Midbrain (tissue), 1 donor: ENCODE results near the gene CP.
"Not testable (repeated sequence)": the region's sequence is repeated elsewhere in the genome, so short reads cannot be mapped to it uniquely, and the experiment has no call there.

Experiments
- DNase-seq: peaks from one replicate; lab custom pipeline; 2025; lab: John Stamatoyannopoulos, UW

CP gene

DNA sequence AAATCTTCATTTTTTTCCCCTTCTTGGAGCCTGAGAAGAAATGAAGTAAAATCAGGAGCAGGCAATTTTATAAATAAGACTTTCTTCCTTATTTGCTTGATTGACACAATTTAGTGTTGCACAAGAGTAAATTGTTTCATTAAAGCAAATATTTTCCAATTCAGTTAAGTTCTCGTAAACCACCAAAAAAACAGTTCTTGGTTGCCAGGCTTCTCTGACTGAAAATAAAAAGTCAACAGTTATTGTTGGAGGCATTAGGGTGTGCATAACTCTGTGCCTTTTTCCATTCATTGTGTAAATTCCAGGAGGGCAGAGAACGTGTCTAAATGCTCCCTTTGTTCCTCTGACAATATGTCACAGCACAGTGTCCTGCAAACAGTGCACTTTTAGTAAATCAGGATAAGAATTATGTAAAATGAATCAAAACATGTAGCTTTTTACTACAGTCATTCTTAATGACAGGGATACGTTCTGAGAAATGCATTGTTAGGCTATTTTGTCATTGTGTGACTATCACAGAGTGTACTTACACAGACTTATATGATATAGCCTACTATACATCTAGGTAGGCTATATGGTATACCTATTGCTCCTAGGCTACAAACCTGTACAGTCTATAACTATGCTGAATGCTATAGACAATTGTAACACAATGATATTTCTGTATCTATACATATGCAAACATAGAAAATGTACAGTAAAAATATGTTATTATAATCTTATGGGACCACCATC lies at the start of gene CP:
Gene CP (minus strand): TSS at position 47 of the 735 bp plus-strand sequence. CDS start 37 bp downstream, at position 10.
- no peak for DNase-seq

GRCh38 chr3:149270180-149270579 lies 48.6 kb upstream of the CP start:
- no peak for DNase-seq

DNA sequence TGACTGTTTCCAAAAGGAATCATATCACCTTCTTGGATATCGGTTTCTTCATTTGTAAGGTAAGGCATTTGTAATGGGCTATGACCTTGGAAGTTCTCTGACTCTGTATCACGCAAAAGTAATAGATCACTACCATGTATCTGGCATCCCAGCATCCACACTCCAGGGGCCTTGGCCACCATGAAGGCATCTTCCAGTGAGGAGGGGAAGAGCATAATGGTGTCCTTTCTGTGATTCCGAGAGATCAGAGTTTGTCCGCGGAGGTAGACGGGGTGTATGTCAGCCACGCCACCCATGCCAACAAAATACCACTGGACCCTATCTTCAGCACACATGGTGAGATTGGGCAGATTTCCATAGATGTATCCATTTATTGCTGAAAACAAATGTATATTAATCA lies 48.1 kb upstream of the CP start:
- DNase-seq: no peak

DNA sequence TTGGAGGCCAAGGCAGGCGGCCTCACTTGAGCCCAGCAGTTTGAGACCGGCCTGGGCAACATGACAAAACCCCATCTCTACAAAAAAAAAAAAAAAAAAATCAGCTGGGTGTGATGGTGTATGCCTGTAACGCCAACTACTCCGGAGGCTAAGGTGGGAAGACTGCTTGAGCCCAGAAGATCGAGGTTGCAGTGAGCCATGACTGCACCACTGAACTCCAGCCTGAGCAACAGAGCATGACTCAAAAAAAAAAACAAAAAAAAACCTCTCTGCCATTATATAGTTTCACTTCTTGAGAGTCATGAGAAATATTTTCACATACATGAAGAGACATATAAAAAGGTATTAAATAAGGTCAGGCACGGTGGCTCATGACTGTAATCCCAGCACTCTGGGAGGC lies 45.9 kb upstream of the CP start:
- no peak for DNase-seq

DNA sequence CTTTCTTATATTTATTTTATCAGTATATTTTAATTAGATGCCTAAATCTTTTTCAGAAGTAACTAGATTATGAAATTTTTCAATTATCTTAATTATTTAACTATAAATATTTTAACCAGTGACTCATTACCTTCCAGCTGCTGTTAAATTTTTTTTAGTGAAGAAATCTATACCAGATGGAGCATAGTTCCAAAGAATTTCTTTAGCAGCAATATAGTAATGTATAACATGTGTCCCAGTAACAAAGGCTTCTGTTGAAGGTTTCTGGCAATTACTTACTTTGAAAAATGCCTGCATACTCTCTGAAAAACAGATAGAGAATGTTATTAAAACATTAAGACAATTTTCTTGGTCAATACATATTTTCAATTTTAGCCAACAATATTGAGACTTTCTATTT lies 45.1 kb upstream of the CP start:
- DNase-seq: no peak

- DNase-seq: no peak
These were observed 42.2 kb upstream of the CP start for GRCh38 chr3:149263856-149264255.

DNA sequence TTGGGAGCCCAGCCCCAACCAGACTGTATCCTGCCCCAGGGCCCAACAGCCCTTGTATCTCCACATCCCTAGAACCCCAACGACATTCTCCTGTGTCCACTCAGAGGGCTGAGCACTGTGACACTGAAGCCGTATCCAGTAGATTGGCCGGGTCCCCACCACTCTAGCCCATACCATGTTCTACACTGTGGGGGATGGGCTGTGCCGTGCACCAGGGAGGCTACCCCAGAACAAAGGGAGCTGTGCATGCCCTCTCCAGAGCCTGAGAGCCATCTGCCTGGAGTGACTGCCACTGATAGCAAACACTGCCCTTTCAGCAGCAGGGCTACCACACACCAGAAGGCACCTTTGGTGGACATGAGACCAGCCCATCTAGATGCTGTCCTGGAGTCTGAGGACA lies 37.1 kb upstream of the CP start:
- no peak for DNase-seq

GRCh38 chr3:149258298-149258697 lies 36.7 kb upstream of the CP start:
- DNase-seq: no peak

- no peak for DNase-seq
These were observed 30.6 kb upstream of the CP start for GRCh38 chr3:149252272-149252671.

DNA sequence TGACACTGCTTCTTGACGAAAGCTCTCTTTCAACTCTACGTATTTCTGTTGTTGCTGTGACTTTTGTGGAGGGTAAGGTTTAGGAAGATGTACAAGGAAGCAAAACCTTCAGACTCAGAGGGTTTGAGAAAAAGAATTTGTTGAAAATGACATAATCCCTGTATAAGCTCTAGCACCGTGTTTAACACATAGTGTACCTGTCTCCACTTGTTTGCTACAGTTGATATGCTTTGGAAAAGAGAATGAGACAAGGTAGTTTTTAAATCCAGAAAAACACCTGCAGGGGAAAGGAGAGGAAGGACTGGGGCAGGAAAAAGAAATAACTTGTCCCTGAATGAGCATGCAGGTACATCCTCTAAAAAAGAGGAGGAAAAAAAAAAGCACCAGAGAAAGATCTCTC lies 29.6 kb upstream of the CP start:
- DNase-seq: no peak

- no peak for DNase-seq
These were observed 26.5 kb upstream of the CP start for GRCh38 chr3:149247929-149248691.

- no peak for DNase-seq
These were observed 25.5 kb upstream of the CP start for GRCh38 chr3:149247008-149247710.

- DNase-seq: peak; percentile 28
These were observed 24.3 kb upstream of the CP start for GRCh38 chr3:149245738-149246451.

DNA sequence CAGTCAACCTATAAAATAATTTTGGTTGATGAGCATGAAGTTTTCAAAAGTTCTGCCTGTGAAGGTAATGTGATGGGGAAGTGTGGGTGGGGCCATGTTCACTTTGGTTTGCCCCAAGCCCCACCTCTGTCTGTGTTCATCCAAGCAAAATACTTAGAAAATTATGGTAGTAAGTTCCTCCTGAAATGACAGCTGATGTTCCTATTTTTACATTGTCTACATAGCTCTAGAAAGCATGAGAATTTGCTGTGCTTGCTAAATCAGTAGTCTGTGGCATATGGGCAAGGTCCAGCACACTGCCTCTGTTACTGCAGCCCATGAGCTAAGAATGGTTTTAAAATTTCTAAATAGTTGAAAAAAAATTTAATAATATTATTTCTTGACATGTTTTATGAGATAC lies 21.9 kb upstream of the CP start:
- no peak for DNase-seq

DNA sequence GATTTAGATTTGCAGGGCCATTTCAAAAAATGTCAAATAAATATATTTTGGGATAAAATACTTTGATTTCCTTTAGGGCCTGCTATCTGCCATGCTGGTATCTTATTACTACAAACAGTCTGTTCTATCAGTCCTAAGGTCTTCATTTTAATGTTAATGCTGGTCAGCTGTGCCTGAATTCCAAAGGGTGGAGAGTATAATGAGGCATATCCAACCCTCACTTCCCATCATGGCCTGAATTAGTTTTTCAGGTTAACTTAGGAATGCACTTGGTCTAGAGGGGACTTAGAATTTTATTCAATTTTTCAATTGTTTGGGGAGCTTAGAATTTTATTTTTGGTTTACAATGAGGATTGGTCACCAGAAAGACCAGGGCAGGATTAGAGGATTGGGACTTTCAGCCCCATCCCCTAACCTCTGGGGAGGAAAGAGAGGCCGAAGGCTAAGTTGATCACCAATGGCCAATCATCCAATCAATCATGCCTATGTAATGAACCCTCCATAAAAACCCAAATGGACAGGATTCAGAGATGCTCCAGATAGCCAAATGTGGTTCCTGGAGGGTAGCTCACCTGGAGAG lies 17.8 kb upstream of the CP start:
- DNase-seq: no peak

DNA sequence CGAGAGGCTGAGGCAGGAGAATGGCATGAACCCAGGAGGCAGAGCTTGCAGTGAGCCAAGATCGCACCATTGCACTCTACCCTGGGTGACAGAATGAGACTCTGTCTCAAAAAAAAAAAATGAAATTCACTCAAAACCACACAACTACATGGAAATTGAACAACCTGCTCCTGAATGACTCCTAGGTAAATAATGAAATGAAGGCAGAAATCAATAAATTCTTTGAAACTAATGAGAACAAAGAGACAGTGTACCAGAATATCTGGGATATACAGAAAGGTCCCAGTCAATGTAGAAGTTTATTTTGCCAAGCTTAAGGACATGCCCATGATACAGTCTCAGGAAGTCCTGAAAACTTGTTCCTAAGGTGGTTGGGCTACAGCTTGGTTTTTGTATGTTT lies 16.6 kb upstream of the CP start:
- not testable (repeated sequence) for DNase-seq

DNA sequence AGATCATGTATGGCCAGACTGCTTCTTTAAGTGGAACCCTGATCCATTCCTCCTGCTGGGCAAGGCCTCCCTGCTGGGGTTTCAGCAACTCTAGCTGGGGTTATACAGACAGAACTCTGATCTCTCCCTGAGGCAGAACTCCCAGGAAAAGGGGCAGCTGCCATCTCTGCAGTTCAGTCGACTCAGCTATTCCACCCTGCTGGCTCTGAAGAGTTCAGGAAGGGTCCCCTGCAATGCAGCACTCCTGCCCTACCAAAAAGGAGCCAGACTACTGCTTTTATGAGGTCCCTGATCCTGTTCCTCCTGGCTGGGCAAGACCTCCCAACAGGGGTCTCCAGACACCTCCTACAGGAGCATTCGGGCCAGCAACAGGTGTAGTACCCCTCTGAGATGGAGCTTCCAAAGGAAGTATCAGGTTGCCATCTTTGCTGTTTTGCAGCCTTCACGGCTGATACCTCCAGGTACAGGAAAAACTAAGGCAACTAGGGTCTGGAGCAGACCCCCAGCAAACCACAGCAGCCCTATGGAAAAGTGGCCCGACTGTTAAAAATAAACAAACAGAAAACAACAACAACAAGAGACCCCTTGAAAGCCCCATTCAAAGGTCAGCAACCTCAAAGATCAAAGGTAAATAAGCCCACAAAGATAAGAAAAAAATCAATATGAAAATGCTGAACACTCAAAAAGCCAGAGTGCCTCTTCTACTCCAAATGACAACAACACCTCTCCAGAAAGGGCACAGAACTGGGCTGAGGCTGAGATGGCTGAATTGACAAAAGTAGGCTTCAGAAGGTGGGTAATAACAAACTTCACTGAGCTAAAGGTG lies 14.2 kb upstream of the CP start:
- no peak for DNase-seq

DNA sequence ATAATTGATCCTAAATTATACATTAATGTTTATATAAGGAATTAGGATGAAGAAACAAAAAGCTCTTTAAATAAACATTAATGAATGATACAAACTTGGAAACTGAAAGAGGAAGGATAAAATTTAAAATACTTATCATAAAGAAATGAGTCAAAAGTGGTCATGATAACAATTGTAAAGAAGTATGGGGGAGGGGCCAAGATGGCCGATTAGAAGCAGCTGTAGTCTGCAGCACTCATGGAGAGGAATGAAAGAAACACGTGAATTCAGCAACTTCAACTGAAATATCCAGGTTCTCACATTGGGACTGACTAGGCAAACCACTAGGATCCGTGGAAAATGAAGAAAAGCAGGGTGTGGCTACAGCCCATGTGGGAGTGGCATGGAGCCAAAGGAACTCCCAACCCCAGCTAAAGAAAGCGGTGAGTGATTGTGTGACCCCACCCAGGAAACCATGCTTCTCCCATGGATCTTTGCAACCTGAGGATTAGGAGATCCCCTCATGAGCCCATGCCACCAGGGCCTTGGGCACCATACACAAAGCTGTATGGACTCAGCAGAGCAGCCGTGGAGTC lies 13.1 kb upstream of the CP start:
- DNase-seq: no peak

DNA sequence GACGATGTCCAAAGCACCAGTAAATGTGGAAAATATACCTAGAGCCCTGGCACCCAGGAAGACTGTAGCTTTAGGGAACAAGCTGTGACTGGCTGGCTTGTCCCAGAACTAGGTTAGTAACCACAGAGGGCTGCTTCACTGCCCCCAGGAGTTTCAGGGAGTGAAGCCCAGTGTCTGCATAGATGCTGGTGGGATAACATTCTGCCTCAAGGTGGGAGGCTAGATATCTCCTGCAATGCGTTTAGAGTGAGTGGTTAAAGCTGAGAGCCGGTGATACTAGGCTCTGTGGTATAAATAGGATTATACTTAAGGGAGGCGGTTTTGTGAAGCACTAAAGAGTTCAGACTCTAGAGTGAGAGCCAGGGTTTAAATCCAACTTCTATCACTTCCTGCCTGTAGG lies 11.7 kb upstream of the CP start:
- no peak for DNase-seq

- no peak for DNase-seq
These were observed 10.2 kb upstream of the CP start for GRCh38 chr3:149231871-149232270.
